Immature natural killer cell (primary cell): ENCODE measurements around the gene TECTB. TPM values are rescaled to one million over a fixed set of nuclear protein-coding genes. Genes with fewer than 3 reads are reported as not detected.

ENCODE experiments used
- DNase-seq, 3 donors: peaks; one replicate each; pipeline ENCODE4 v3.0.0; 2022; ENCODE audit warnings: mixed read lengths in 1 of 3
- H3K27ac Mint-ChIP-seq, 6 donors: one replicate each; pipeline ENCODE4 v1.8.0; 2020; ENCODE audit warnings: mixed read lengths in 6 of 6, mild to moderate bottlenecking in 5 of 6, inconsistent platforms in 4 of 6, moderate library complexity in 3 of 6
- H3K27me3 Mint-ChIP-seq, 3 donors: one replicate each; pipeline ENCODE4 v1.8.0; 2020 to 2021; ENCODE audit warnings: low read depth in 3 of 3, mild to moderate bottlenecking in 3 of 3, mixed read lengths in 3 of 3, moderate library complexity in 3 of 3, inconsistent platforms in 1 of 3
- H3K36me3 Mint-ChIP-seq, 3 donors: one replicate each; pipeline ENCODE4 v1.8.0; 2020; ENCODE audit warnings: mixed read lengths in 3 of 3, inconsistent platforms in 2 of 3, mild to moderate bottlenecking in 2 of 3
- H3K4me1 Mint-ChIP-seq, 2 donors: one replicate each; pipeline ENCODE4 v1.8.0; 2020; ENCODE audit warnings: inconsistent platforms in 2 of 2, mild to moderate bottlenecking in 2 of 2, mixed read lengths in 2 of 2, moderate library complexity in 1 of 2
- H3K4me3 Mint-ChIP-seq, 5 donors: one replicate each; pipeline ENCODE4 v1.8.0; 2020; ENCODE audit warnings: mild to moderate bottlenecking in 5 of 5, mixed read lengths in 5 of 5, inconsistent platforms in 3 of 5, moderate library complexity in 3 of 5
- H3K9me3 Mint-ChIP-seq, 6 donors: one replicate each; pipeline ENCODE4 v1.8.0; 2020; ENCODE audit warnings: mild to moderate bottlenecking in 6 of 6, mixed read lengths in 6 of 6, inconsistent platforms in 4 of 6, moderate library complexity in 3 of 6
- polyA plus RNA-seq, 3 donors: library from polyadenylated mRNA; unstranded; fragments of 300-500 nt; fragmentation: Illumina TruSeq; gene quantifications; one replicate each; pipeline ENCODE4 v1.2.3, GENCODE V29; 2021

Gene TECTB
- polyA plus RNA-seq, 3 donors from 2014 or later, result not detected

- H3K27me3 Mint-ChIP-seq, result peaks cover 0 to 4% (median 0%) of the 10 kb centered on the region in 3 donors
- no peaks in the 10 kb centered on the region for H3K36me3 Mint-ChIP-seq
- no peaks in the 10 kb centered on the region for H3K9me3 Mint-ChIP-seq
- no peak for DNase-seq
- no peak overlapping the region for H3K27ac Mint-ChIP-seq
- no peak overlapping the region for H3K4me3 Mint-ChIP-seq
- H3K4me1 Mint-ChIP-seq, result no peaks in the 10 kb centered on the region
Measured at GRCh38 chr10:112282086-112282485, 1.1 kb upstream of the TECTB start.

DNA sequence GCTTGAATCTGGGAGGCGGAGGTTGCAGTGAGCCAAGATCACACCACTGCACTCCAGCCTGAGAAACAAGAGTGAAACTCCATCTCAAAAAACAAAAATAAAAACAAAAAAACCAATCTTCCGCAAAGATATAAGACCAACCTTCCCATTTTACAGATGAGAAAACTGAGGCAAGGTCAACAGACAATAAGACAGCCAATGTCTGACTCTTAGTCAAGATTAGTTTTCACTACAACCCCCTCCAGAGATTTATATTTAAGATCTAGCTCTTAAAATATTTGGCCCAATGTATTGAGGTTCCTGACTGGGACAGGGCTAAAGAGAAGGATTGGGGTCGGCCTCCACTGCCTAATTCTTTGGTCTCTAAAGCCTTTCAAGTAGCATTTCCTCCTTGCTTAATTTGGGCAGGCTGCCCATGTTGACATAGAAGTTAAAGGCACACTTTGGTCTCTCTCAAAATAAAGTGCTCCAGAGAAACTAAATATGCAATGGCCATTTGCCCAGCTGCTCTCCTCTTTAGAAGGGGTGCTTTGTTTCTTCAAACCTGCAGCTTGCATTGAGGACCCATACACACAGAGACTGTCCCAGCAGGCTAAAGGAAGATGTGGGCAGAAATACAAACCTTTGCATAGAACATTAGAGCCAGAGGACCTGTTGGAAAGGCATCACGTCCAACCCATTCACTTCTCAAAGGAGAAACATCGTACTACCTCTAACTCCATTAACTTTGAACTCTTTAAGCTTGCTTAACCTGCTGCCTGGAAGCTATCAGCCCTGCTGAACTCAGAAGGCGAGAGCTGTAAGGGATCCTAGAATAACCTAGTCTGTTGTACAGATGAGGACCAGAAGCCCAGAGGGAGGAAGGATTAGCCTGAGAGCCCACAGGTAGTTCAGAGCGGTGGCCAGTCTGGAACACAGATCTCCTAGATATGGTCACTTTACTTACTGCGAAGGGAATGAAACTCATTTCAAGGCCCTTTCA lies 3.9 kb downstream of the TECTB start:
- H3K36me3 Mint-ChIP-seq, result no peaks in the 10 kb centered on the region
- H3K4me3 Mint-ChIP-seq, result no peak overlapping the region
- H3K27me3 Mint-ChIP-seq, result no peaks in the 10 kb centered on the region
- no peak for DNase-seq
- no peaks in the 10 kb centered on the region for H3K4me1 Mint-ChIP-seq
- peaks cover 0 to 1% (median 0%) of the 10 kb centered on the region in 6 donors for H3K9me3 Mint-ChIP-seq
- no peak overlapping the region for H3K27ac Mint-ChIP-seq

- Mint-ChIP-seq H3K27me3 (no peaks in the 10 kb centered on the region), H3K4me1 (no peaks in the 10 kb centered on the region), H3K36me3 (no peaks in the 10 kb centered on the region), H3K4me3 (no peak overlapping the region), H3K9me3 (peaks cover 0 to 1% (median 0%) of the 10 kb centered on the region in 6 donors), H3K27ac (no peak overlapping the region)
- DNase-seq, result no peak
Measured at GRCh38 chr10:112287844-112288243, 4.6 kb downstream of the TECTB start.

GRCh38 chr10:112288486-112288885 lies 5.3 kb downstream of the TECTB start:
- peaks cover 0 to 1% (median 0%) of the 10 kb centered on the region in 6 donors for H3K9me3 Mint-ChIP-seq
- no peaks in the 10 kb centered on the region for H3K36me3 Mint-ChIP-seq
- H3K4me1 Mint-ChIP-seq, result no peaks in the 10 kb centered on the region
- no peak overlapping the region for H3K27ac Mint-ChIP-seq
- no peak overlapping the region for H3K4me3 Mint-ChIP-seq
- H3K27me3 Mint-ChIP-seq, result no peaks in the 10 kb centered on the region
- DNase-seq, result no peak

DNA sequence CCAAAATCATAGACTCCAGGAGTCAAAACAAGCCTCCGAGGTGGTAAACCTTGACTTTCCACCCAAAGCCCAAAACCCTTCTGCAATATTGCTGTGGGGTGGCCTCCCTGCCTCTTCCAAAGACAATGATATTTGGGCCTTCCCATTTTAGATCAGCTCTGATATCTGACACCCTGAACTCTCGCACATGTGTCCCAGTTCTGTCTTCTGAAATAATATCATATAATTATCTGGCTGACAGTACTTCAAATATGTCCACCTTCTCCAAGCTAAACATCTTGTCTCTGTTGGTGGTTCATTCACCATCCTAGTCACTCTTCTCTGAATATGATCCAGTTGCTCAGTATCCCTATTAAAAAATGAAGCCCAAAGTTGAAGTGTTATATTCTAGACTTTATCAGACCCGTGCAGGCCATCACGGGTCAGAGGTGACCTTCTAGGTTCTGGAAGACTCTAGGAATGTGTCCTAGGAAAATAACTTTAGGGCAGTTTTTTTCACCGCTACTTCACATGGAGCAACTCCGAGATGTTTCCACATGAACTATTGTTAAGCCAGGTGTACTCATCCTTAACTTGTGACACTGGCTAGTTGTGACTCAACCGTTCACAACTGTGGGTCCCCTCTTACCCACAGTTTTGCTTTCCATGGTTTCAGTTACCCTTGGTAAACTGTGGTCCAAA lies 6.3 kb downstream of the TECTB start:
- Mint-ChIP-seq H3K36me3 (no peaks in the 10 kb centered on the region), H3K27ac (no peak overlapping the region), H3K4me1 (no peaks in the 10 kb centered on the region), H3K4me3 (no peak overlapping the region), H3K9me3 (peaks cover 0 to 1% (median 0%) of the 10 kb centered on the region in 6 donors), H3K27me3 (peaks cover 0 to 3% (median 0%) of the 10 kb centered on the region in 3 donors)
- no peak for DNase-seq

DNA sequence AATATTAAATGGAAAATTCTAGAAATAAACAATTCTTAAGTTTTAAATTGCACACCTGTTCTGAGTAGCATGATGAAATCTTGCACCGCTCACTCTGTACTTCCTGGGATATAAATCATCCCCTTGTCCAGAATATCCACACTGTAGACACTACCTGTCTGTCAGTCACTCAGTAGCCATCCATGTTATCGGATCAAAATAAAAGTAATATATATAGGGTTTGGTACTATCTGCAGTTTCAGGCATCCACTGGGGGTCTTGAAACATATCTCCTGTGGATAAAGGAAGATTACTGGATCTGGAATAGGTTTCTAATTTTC lies 6.8 kb downstream of the TECTB start:
- H3K9me3 Mint-ChIP-seq, result peaks cover 0 to 1% (median 0%) of the 10 kb centered on the region in 6 donors
- no peaks in the 10 kb centered on the region for H3K36me3 Mint-ChIP-seq
- no peak for DNase-seq
- H3K4me1 Mint-ChIP-seq, result no peaks in the 10 kb centered on the region
- H3K4me3 Mint-ChIP-seq, result no peak overlapping the region
- no peak overlapping the region for H3K27ac Mint-ChIP-seq
- H3K27me3 Mint-ChIP-seq, result peaks cover 0 to 3% (median 0%) of the 10 kb centered on the region in 3 donors

DNA sequence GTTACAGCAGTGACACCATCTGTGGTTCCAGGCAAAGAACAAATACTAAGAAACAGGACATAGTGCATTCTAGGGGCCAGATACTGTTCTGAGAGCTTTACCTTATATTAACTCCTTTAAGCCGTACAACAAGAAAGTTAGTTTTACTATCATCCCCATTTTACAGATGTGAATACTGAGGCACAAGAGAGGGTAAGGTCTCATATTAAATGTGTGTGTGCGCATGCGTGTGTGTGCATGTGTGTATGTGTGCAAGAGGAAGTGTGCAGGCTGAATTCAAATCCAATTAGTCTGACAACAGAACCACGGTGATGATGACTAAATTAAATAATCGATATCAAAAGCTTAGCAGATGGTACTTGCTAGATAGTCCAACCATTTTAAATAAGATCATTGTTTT lies 11.0 kb downstream of the TECTB start:
- H3K27ac Mint-ChIP-seq, result no peak overlapping the region
- H3K9me3 Mint-ChIP-seq, result peaks cover 0 to 1% (median 0%) of the 10 kb centered on the region in 6 donors
- peaks cover 3 to 5% (median 4%) of the 10 kb centered on the region in 3 donors for H3K27me3 Mint-ChIP-seq

GRCh38 chr10:112295853-112296830 lies 12.9 kb downstream of the TECTB start:
- H3K4me1 Mint-ChIP-seq, result no peaks in the 10 kb centered on the region
- no peaks in the 10 kb centered on the region for H3K36me3 Mint-ChIP-seq
- DNase-seq, result no peak
- H3K9me3 Mint-ChIP-seq, result peaks cover 0 to 3% (median 0%) of the 10 kb centered on the region in 6 donors
- H3K27me3 Mint-ChIP-seq, result peaks cover 3 to 5% (median 4%) of the 10 kb centered on the region in 3 donors
- H3K4me3 Mint-ChIP-seq, result no peak overlapping the region
- no peak overlapping the region for H3K27ac Mint-ChIP-seq

More for the DNA sequence above, 11.0 kb downstream of the TECTB start:
- Mint-ChIP-seq H3K4me3 (no peak overlapping the region), H3K36me3 (no peaks in the 10 kb centered on the region), H3K4me1 (no peaks in the 10 kb centered on the region)
- DNase-seq, result no peak

GRCh38 chr10:112296908-112297331 lies 13.7 kb downstream of the TECTB start:
- H3K27ac Mint-ChIP-seq, result no peak overlapping the region
- DNase-seq, result no peak
- no peaks in the 10 kb centered on the region for H3K36me3 Mint-ChIP-seq
- no peaks in the 10 kb centered on the region for H3K4me1 Mint-ChIP-seq
- H3K27me3 Mint-ChIP-seq, result peaks cover 4 to 5% (median 4%) of the 10 kb centered on the region in 3 donors
- peaks cover 0 to 3% (median 0%) of the 10 kb centered on the region in 6 donors for H3K9me3 Mint-ChIP-seq
- no peak overlapping the region for H3K4me3 Mint-ChIP-seq

- no peaks in the 10 kb centered on the region for H3K4me1 Mint-ChIP-seq
- H3K36me3 Mint-ChIP-seq, result no peaks in the 10 kb centered on the region
- no peak overlapping the region for H3K4me3 Mint-ChIP-seq
- H3K27ac Mint-ChIP-seq, result no peak overlapping the region
- H3K27me3 Mint-ChIP-seq, result peaks cover 4 to 7% (median 5%) of the 10 kb centered on the region in 3 donors
- DNase-seq, result no peak
- H3K9me3 Mint-ChIP-seq, result peaks cover 0 to 3% (median 0%) of the 10 kb centered on the region in 6 donors
Measured at GRCh38 chr10:112298581-112298980, 15.4 kb downstream of the TECTB start.

DNA sequence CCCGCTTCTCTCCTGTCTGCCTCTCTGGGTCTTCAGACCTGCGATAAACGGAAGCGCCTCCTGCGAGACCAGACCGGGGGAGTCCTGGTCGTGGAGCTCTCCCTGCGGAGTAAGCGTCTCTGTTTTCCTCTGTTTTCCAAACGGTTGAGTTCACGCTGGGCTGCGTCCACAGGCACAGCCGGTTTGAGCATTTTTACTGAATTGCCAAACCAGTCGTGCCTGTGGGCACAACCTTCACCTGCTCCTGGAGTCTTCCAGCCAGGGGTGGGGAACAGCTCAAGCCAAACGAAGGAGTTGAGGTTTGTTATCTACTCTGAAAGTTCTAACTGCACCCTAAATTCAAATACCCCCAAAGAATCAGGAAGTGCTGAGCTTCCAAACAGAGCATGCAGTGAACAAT lies 16.3 kb downstream of the TECTB start:
- Mint-ChIP-seq H3K36me3 (no peaks in the 10 kb centered on the region), H3K4me3 (no peak overlapping the region), H3K27me3 (peaks cover 4 to 5% (median 5%) of the 10 kb centered on the region in 3 donors), H3K27ac (no peak overlapping the region), H3K9me3 (peaks cover 0 to 3% (median 0%) of the 10 kb centered on the region in 6 donors), H3K4me1 (no peaks in the 10 kb centered on the region)
- no peak for DNase-seq

- Mint-ChIP-seq H3K9me3 (peaks cover 0 to 3% (median 0%) of the 10 kb centered on the region in 6 donors), H3K4me1 (no peaks in the 10 kb centered on the region), H3K4me3 (no peak overlapping the region), H3K27me3 (peaks cover 1 to 8% (median 6%) of the 10 kb centered on the region in 3 donors), H3K27ac (no peak overlapping the region), H3K36me3 (no peaks in the 10 kb centered on the region)
- DNase-seq, result no peak
Measured at GRCh38 chr10:112302335-112302734, 19.1 kb downstream of the TECTB start.

- no peak overlapping the region for H3K27ac Mint-ChIP-seq
- no peak overlapping the region for H3K4me3 Mint-ChIP-seq
- H3K4me1 Mint-ChIP-seq, result no peaks in the 10 kb centered on the region
- no peak for DNase-seq
- H3K27me3 Mint-ChIP-seq, result peaks cover 5 to 8% (median 6%) of the 10 kb centered on the region in 3 donors
- peaks cover 0 to 3% (median 0%) of the 10 kb centered on the region in 6 donors for H3K9me3 Mint-ChIP-seq
- no peaks in the 10 kb centered on the region for H3K36me3 Mint-ChIP-seq
Measured at GRCh38 chr10:112303528-112303927, 20.3 kb downstream of the TECTB start.
